ENCODE measurements around the gene FLVCR1. TPM values are rescaled to one million over a fixed set of nuclear protein-coding genes. Genes with fewer than 3 reads are reported as not detected.
"Not testable (repeated sequence)": the region's sequence is repeated elsewhere in the genome, so short reads cannot be mapped to it uniquely, and the experiment has no call there.

FLVCR1 gene
- total and polyA plus RNA-seq, 4 experiments from 2014 or later: 1.5 to 12.7 (median 6.9) TPM

DNA sequence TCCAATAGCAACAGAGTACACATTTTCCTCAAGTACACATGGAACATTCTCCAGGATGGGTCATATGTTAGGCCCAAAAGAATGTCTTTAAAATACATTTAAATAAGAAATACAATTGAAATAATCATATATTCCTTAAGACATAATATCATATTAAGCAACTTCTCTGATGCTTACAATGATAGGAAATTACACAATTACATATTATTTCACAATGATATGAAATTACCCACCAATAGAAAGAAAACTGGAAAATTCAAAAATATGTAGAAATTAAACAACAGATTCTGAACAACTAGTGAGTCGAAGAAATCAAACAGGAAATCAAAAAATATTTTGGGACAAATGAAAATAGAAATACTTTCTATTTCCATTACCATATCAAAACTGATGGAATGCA lies 45.6 kb downstream of the FLVCR1 start:
- peaks cover 0 to 4% (median 0%) of the 10 kb centered on the region in 4 donors for H3K4me1 Mint-ChIP-seq
- H3K9me3 Mint-ChIP-seq: peaks cover 0 to 52% (median 35%) of the 10 kb centered on the region in 8 donors
- Histone ChIP-seq H3K4me1 (ENCODE audit: insufficient read depth, low read length) (no peaks in the 10 kb centered on the region), H3K27ac (ENCODE audit: low read depth, low read length) (no peak overlapping the region), H3K4me3 (ENCODE audit: low read length in 2 of 2) (no peak overlapping the region), H3K9me3 (ENCODE audit: control insufficient read depth in 1 of 2, low read length in 2 of 2) (no peaks in the 10 kb centered on the region), H3K27me3 (ENCODE audit: insufficient read depth, low read length) (no peaks in the 10 kb centered on the region), H3K36me3 (ENCODE audit: insufficient read depth, low read length) (no peaks in the 10 kb centered on the region)
- ChIA-PET POLR2A (ENCODE audit: partially characterized antibody) (no interaction called here), CTCF (ENCODE audit: partially characterized antibody) (no interaction called here)
- H3K27ac Mint-ChIP-seq: no peak overlapping the region
- peaks cover 22% of the 10 kb centered on the region in 2 donors for H3K36me3 Mint-ChIP-seq
- no peak overlapping the region for H3K4me3 Mint-ChIP-seq
- intact Hi-C loops (cut with micrococcal nuclease): no loop called here
- H3K27me3 Mint-ChIP-seq: no peaks in the 10 kb centered on the region
- DNase-seq: no peak

DNA sequence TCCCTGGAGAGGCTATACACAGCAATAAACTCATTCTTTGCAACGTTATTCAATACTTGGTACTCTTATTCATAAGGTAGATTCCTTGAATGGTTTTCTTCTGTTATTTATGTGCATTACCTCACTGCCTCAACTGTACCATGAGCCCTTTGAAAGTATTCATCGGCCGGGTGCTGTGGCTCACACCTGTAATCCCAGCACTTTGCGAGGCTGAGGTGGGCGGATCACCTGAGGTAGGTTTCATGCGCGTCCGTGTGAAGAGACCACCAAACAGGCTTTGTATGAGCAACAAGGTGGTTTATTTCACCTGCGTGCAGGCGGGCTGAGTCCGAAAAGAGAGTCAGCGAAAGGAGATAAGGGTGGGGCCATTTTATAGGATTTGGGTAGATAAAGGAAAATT lies 50.0 kb downstream of the FLVCR1 start:
- H3K36me3 ChIP-seq (ENCODE audit: insufficient read depth, low read length); H3K4me3 Mint-ChIP-seq; H3K36me3 Mint-ChIP-seq; H3K4me3 ChIP-seq (ENCODE audit: low read length in 2 of 2); CTCF ChIA-PET (ENCODE audit: partially characterized antibody); DNase-seq; H3K27ac Mint-ChIP-seq; H3K27me3 Mint-ChIP-seq; H3K27me3 ChIP-seq (ENCODE audit: insufficient read depth, low read length); H3K4me1 ChIP-seq (ENCODE audit: insufficient read depth, low read length); H3K9me3 ChIP-seq (ENCODE audit: control insufficient read depth in 1 of 2, low read length in 2 of 2); H3K27ac ChIP-seq (ENCODE audit: low read depth, low read length); H3K4me1 Mint-ChIP-seq; POLR2A ChIA-PET (ENCODE audit: partially characterized antibody); intact Hi-C loops (cut with micrococcal nuclease): not testable (repeated sequence)
- peaks cover 0 to 15% (median 9%) of the 10 kb centered on the region in 8 donors for H3K9me3 Mint-ChIP-seq

DNA sequence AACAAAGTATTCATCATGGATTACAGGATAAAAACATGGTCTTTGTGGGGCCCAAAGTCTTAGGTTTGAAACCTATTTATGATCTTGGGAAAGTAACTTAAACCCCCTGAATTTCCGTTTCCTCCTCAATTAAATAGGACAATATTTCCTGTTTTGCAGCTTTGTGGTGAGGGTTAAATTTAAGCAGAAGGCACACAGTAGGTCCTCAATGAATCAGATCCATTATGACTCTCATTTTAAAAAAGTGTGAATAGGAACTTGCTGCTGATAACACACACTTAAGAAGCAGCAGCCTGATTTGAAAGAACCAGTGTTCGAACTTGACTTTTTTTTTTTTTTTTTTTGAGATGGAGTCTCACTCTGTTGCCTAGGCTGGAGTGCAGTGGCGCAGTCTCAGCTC lies 50.9 kb downstream of the FLVCR1 start:
- H3K4me3 ChIP-seq (ENCODE audit: low read length in 2 of 2): no peak overlapping the region
- no peak overlapping the region for H3K27ac ChIP-seq (ENCODE audit: low read depth, low read length)
- Mint-ChIP-seq H3K4me1 (peaks cover 0 to 4% (median 0%) of the 10 kb centered on the region in 4 donors), H3K36me3 (no peaks in the 10 kb centered on the region), H3K27ac (no peak overlapping the region), H3K27me3 (no peaks in the 10 kb centered on the region), H3K9me3 (peaks cover 0 to 12% (median 5%) of the 10 kb centered on the region in 8 donors), H3K4me3 (peak overlapping the region in 1 of 8 donors; percentile 35)
- DNase-seq: no peak
- intact Hi-C loops (cut with micrococcal nuclease): no loop called here
- no peaks in the 10 kb centered on the region for H3K27me3 ChIP-seq (ENCODE audit: insufficient read depth, low read length)
- no peaks in the 10 kb centered on the region for H3K36me3 ChIP-seq (ENCODE audit: insufficient read depth, low read length)
- no peaks in the 10 kb centered on the region for H3K9me3 ChIP-seq (ENCODE audit: control insufficient read depth in 1 of 2, low read length in 2 of 2)
- ChIA-PET CTCF (ENCODE audit: partially characterized antibody) (no interaction called here), POLR2A (ENCODE audit: partially characterized antibody) (no interaction called here)
- H3K4me1 ChIP-seq (ENCODE audit: insufficient read depth, low read length): no peaks in the 10 kb centered on the region

DNA sequence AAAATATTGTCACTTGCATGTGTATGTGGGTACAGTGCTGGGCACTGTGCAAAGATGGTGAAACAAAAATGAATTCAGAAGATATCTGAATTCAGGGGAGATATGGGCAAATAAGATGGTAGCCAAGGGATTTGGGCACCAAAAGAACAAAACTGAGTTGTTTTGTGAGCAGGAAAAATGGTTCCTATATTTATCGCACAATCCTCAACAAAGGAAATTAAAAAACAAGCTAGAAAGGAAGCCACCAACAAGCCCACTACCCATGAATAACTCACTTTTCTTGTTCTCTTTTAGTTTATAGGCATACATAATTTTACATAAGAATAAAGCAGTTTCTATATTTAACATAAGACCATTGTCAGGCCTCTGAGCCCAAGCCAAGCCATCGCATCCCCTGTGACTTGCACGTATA lies 51.6 kb downstream of the FLVCR1 start:
- Mint-ChIP-seq H3K27ac (no peak overlapping the region), H3K9me3 (peaks cover 0 to 11% (median 1%) of the 10 kb centered on the region in 8 donors)

DNA sequence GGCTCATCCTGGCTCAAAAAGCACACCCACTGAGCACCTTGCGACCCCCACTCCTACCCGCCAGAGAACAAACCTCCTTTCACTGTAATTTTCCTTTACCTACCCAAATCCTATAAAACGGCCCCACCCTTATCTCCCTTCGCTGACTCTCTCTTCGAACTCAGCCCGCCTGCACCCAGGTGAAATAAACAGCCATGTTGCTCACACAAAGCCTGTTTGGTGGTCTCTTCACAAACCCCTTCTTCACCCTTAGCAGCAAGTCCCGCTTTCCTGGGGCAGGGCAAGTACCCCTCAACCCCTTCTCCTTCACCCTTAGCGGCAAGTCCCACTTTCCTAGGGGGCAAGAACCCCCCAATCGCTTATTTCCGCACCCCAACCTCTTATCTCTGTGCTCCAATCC lies 52.1 kb downstream of the FLVCR1 start:
- CTCF ChIA-PET (ENCODE audit: partially characterized antibody); H3K4me1 ChIP-seq (ENCODE audit: insufficient read depth, low read length); H3K27ac ChIP-seq (ENCODE audit: low read depth, low read length); H3K4me3 Mint-ChIP-seq; DNase-seq; POLR2A ChIA-PET (ENCODE audit: partially characterized antibody); H3K9me3 ChIP-seq (ENCODE audit: control insufficient read depth in 1 of 2, low read length in 2 of 2); H3K4me1 Mint-ChIP-seq; H3K27me3 ChIP-seq (ENCODE audit: insufficient read depth, low read length); H3K36me3 ChIP-seq (ENCODE audit: insufficient read depth, low read length); H3K36me3 Mint-ChIP-seq; intact Hi-C loops (cut with micrococcal nuclease); H3K4me3 ChIP-seq (ENCODE audit: low read length in 2 of 2); H3K9me3 Mint-ChIP-seq; H3K27me3 Mint-ChIP-seq: not testable (repeated sequence)
- peak overlapping the region in 1 of 7 donors; percentile 59 for H3K27ac Mint-ChIP-seq

More for the DNA sequence above, 51.6 kb downstream of the FLVCR1 start:
- Mint-ChIP-seq H3K27me3 (no peaks in the 10 kb centered on the region), H3K4me1 (peaks cover 0 to 4% (median 0%) of the 10 kb centered on the region in 4 donors), H3K4me3 (no peak overlapping the region), H3K36me3 (no peaks in the 10 kb centered on the region)
- Histone ChIP-seq H3K4me3 (ENCODE audit: low read length in 2 of 2) (no peak overlapping the region), H3K36me3 (ENCODE audit: insufficient read depth, low read length) (no peaks in the 10 kb centered on the region), H3K9me3 (ENCODE audit: control insufficient read depth in 1 of 2, low read length in 2 of 2) (no peaks in the 10 kb centered on the region), H3K4me1 (ENCODE audit: insufficient read depth, low read length) (no peaks in the 10 kb centered on the region), H3K27me3 (ENCODE audit: insufficient read depth, low read length) (no peaks in the 10 kb centered on the region), H3K27ac (ENCODE audit: low read depth, low read length) (no peak overlapping the region)
- ChIA-PET CTCF (ENCODE audit: partially characterized antibody) (no interaction called here), POLR2A (ENCODE audit: partially characterized antibody) (no interaction called here)
- intact Hi-C loops (cut with micrococcal nuclease): no loop called here
- DNase-seq: no peak

DNA sequence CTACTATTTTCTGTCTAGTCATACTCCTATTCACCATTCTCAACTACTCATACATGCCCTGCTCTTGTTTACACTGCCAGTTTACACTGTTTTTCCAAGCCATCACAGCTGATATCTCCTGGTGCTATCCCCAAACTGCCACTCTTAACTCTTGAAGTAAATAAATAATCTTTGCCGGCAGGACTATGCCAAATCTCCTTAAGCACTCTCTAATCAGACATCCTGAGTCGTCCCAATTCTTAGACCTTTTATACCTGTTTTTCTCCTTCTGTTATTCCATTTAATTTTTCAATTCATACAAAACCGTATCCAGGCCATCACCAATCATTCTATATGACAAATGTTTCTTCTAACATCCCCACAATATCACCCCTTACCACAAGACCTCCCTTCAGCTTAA lies 55.6 kb downstream of the FLVCR1 start:
- H3K9me3 Mint-ChIP-seq; H3K27ac Mint-ChIP-seq; intact Hi-C loops (cut with micrococcal nuclease); H3K4me3 Mint-ChIP-seq; H3K36me3 Mint-ChIP-seq; H3K4me3 ChIP-seq (ENCODE audit: low read length in 2 of 2); POLR2A ChIA-PET (ENCODE audit: partially characterized antibody); CTCF ChIA-PET (ENCODE audit: partially characterized antibody); H3K36me3 ChIP-seq (ENCODE audit: insufficient read depth, low read length); H3K27me3 ChIP-seq (ENCODE audit: insufficient read depth, low read length); H3K4me1 ChIP-seq (ENCODE audit: insufficient read depth, low read length); H3K27ac ChIP-seq (ENCODE audit: low read depth, low read length); H3K27me3 Mint-ChIP-seq; H3K4me1 Mint-ChIP-seq; H3K9me3 ChIP-seq (ENCODE audit: control insufficient read depth in 1 of 2, low read length in 2 of 2); DNase-seq: not testable (repeated sequence)

DNA sequence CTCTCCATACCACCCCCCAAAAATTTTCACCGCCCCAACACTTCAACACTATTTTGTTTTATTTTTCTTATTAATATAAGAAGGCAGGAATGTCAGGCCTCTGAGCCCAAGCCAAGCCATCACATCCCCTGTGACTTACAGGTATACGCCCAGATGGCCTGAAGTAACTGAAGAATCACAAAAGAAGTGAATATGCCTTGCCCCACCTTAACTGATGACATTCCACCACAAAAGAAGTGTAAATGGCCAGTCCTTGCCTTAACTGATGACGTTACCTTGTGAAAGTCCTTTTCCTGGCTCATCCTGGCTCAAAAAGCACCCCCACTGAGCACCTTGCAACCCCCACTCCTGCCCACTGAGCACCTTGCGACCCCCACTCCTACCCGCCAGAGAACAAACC lies 56.0 kb downstream of the FLVCR1 start:
- H3K4me1 ChIP-seq (ENCODE audit: insufficient read depth, low read length); H3K36me3 Mint-ChIP-seq; DNase-seq; H3K4me3 ChIP-seq (ENCODE audit: low read length in 2 of 2); H3K27me3 Mint-ChIP-seq; H3K36me3 ChIP-seq (ENCODE audit: insufficient read depth, low read length); H3K9me3 Mint-ChIP-seq; intact Hi-C loops (cut with micrococcal nuclease); H3K27me3 ChIP-seq (ENCODE audit: insufficient read depth, low read length); H3K27ac Mint-ChIP-seq; H3K27ac ChIP-seq (ENCODE audit: low read depth, low read length); H3K4me3 Mint-ChIP-seq; H3K9me3 ChIP-seq (ENCODE audit: control insufficient read depth in 1 of 2, low read length in 2 of 2); H3K4me1 Mint-ChIP-seq; CTCF ChIA-PET (ENCODE audit: partially characterized antibody): not testable (repeated sequence)
- POLR2A ChIA-PET (ENCODE audit: partially characterized antibody): interaction anchor here (0.8 kb wide), 1 partner anchor 8 kb away, joined by 3 read pairs; no protein-coding TSS in a partner anchor

DNA sequence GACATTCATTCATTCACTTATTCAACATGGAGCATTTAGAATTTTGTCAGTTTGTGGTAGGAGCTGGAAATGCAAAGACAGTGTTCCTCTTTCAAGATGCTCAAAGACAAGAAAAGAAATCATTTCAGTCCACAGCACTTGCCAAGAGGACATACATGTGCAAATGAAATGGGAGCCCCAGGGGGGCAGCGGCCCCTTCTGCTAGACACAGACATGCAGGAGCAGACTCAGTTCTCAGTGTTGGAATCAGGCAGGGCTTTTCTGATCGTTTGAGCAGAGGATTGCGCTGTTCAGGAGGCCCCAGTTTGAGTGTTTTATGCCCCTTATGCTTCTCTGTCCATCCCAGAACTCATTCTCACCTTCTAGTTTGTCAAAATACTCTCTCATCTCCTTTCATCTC lies 56.7 kb downstream of the FLVCR1 start:
- no peak overlapping the region for H3K27ac Mint-ChIP-seq
- Histone ChIP-seq H3K36me3 (ENCODE audit: insufficient read depth, low read length) (no peaks in the 10 kb centered on the region), H3K9me3 (ENCODE audit: control insufficient read depth in 1 of 2, low read length in 2 of 2) (no peaks in the 10 kb centered on the region), H3K27ac (ENCODE audit: low read depth, low read length) (no peak overlapping the region), H3K27me3 (ENCODE audit: insufficient read depth, low read length) (no peaks in the 10 kb centered on the region), H3K4me1 (ENCODE audit: insufficient read depth, low read length) (no peaks in the 10 kb centered on the region), H3K4me3 (ENCODE audit: low read length in 2 of 2) (no peak overlapping the region)
- H3K9me3 Mint-ChIP-seq: no peaks in the 10 kb centered on the region
- POLR2A ChIA-PET (ENCODE audit: partially characterized antibody): interaction anchor here (0.8 kb wide), 1 partner anchor 9 kb away, joined by 3 read pairs; no protein-coding TSS in a partner anchor
- CTCF ChIA-PET (ENCODE audit: partially characterized antibody): no interaction called here
- peaks cover 0 to 7% of the 10 kb centered on the region in 2 donors for H3K27me3 Mint-ChIP-seq
- intact Hi-C loops (cut with micrococcal nuclease): no loop called here
- peaks cover 0 to 8% (median 2%) of the 10 kb centered on the region in 4 donors for H3K4me1 Mint-ChIP-seq
- no peak overlapping the region for H3K4me3 Mint-ChIP-seq
- no peaks in the 10 kb centered on the region for H3K36me3 Mint-ChIP-seq
- DNase-seq: no peak

All from CD4-positive, alpha-beta memory T cell (primary cell).